HG03064 (cell line): ENCODE data around the gene ABCB9.
"Not testable (repeated sequence)": the region's sequence is repeated elsewhere in the genome, so short reads cannot be mapped to it uniquely, and the experiment has no call there.

ENCODE experiments used
- ATAC-seq: cut with Tn5 transposase; IDR thresholded peaks from one replicate; pipeline ENCODE4 v1.9.1; 2021; ENCODE audit warnings: low read depth; ENCODE audit not compliant: unreplicated experiment

The ABCB9 gene

DNA sequence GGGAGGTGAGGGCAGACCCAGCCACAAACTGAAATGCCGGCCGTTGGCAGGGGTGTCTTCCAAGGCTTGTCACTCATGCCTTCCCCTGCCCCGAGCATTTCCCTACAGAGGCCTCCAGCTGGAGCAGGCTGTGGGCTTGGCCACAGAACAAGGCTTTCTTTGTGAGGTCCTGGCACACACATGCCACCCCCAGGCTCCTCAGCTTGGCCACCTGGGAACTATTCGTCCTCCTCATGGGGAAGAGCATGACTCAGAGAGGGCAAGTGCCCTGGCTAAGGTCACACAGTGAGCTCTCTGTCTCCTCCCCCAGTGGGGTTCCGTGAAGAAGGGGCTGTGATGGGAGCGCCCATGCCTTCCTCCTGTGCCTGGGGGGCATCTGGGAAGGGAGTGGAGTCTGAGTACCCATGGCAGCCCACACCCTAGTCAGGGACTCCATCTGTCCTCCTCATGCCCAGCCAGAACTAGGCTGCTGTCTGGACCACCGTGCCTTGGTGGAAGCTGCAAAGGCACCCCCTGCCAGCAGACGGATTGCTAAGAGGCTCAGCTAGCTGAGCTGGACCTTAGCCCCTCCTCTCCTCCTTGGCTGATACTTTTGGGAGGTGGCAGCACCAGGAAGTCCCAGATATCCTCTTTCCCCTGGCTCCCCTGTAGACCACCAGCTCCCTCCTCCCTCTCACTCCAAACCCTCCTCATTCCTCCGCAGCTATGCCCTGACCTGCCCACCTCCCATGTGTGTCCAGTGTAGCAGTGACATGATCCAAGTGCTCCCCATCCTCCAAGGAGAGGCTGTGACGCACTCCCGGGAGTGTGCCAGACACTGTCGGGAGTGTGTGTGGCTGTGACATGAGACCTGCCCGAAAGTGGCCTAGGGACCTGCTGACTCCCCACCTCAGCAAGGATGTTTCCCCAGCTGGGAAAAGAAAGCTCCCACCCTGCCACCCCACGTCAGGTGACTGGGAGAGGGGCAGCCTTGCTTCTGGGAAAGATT is 21.4 kb downstream of the ABCB9 start:
- ATAC-seq: no peak

DNA sequence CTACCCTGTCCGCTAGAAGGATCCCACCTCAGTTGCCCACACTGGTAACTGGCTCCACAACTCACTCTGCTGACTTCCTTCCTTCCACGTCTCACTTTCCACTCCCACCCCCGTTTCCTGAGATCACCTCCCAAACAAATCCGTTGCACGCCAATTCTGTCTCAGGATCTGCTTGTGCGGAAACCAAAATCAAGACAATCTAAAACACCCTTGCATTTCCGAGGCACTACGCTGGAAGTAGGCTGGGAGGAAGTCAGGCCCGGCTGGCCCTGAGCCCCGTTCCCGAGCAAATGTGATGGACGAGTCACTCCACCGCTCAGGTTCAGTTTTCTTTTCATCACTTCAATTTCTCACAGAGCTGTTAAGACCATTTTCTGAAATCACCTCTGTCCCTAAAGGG is 23.1 kb downstream of the ABCB9 start:
- ATAC-seq: no peak

- no peak for ATAC-seq
Observed at GRCh38 chr12:122942637-122943036, 23.6 kb downstream of the ABCB9 start.

GRCh38 chr12:122941351-122941750 is 24.9 kb downstream of the ABCB9 start:
- ATAC-seq: not testable (repeated sequence)

GRCh38 chr12:122939125-122939524 is 27.1 kb downstream of the ABCB9 start:
- ATAC-seq: no peak

GRCh38 chr12:122937622-122938091 is 28.6 kb downstream of the ABCB9 start:
- ATAC-seq: no peak

DNA sequence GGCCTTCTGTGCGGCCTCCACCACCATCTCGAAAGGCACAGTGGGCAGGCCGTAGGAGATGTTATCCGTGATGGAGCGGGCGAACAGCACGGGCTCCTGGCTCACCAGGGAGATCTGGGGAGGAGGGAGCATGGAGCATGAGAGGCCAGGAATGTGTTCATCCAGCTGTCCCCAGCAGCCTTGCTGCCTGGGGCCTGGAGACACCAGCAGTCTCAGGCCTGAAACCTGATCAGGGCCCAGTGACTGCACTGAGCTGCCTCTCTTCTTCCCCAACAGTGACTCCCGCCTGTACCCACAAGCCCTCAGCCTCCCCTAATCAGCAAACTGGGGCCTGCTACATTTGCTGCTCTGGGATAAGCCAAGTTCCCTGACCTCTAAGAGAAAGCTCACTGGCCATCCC is 30.9 kb downstream of the ABCB9 start:
- ATAC-seq: no peak

DNA sequence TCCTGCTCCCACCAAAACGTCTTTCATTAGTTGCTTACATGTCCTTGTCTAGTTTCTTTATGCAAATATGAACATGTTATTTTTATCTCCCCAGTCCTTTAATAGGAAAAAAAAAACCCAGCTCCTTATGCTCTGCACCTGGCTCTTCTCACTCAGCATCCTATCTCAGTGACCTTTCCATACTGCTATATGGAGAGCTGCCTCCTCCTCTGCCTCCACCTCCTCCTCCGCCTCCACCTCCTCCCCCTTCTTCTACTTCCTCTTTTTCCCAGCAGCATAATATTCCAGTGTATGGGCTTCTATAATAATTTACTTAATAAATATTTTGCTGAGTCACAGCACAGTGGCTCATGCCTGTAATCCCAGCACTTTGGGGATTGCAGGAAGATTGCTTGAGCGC is 31.5 kb downstream of the ABCB9 start:
- ATAC-seq: no peak

DNA sequence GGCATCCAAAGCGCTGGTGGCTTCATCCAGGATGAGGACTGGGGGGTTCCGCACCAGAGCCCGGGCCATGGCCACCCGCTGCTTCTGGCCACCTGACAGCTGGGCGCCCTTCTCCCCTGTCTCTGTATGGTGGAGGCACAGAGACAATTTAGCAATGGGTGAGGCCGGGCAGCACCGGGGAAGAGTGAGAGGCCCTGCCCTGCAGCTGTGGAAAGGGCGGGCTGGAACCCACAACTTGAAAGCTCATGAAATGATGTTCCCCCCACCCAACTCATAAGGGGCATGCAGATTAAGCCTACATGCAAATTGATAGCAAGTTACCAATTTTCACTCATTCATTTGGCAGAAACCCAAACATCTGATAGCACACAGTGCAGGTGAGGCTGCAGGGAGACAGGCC is 34.1 kb downstream of the ABCB9 start:
- ATAC-seq: no peak

DNA sequence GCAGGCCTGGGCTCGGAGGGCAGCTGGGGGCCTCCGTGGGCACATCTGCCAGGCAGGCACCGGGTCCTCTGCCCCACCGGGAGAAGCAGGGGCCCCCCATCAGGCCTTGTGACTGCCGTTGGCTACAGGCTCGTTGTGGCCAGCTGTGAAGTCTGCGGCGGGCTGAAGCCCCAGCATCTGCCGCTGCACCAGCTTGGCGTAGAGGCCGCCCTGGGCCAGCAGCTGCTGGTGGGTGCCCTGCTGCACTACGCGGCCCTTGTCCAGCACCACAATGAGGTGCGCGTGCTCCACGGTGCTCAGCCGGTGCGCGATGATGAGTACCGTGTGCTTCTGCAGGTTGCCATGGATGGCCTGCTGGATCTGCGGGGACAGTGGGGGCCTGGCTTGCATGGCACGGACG is 36.5 kb downstream of the ABCB9 start:
- no peak for ATAC-seq

DNA sequence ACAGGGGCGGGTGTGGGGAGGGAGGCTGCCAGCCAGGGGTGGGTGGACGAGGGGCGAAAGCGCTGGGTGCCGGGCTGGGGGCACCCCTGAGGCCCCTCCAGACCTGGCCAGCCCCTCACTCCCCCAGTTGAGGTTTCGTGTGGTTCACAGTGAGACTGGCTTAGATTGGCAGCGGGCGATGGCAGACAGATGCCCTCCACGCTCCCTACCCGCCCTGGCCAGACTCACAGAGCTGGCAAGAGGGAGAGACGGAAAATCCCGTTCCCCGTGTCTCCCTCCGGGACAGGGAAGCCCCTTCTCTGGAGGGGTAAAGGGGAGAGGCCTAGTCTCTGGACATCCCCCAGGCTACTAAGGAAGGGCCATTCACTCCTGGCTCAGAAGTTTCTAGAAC is 37.1 kb downstream of the ABCB9 start:
- no peak for ATAC-seq

DNA sequence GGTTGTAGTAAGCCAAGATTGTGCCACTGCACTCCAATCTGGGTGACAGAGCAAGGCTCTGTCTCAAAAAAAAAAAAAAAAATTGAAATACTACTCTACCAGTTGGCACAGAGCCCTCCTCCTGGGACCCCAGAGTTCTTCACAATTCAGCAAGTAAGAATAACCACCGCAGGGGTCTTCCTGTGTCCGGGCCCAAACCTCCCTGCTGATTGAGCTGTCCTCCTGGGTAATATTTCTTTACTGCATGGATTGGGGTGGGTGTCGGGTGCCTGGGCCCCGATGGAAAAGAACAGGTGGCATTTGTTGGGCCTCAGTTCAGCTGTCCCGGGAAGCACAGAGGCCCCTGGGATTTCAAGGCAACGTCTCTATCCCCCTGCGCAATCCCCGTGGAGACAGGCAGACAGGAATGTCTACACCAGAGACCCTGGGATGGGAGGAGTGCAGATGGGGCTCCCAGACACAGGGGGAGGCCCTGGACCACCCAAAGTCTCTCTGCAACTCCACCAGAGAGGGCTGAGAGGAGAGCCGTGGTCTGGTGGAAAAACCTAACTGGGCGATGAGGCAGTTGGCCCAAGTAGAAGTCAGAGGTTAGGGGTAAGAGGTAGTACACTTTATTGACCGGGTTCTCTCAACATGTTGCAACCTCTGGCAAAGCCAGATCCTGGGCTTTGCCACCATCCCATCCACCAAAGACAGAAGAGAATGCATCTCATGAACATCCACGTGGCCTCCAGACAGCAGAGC is 37.7 kb downstream of the ABCB9 start:
- no peak for ATAC-seq

DNA sequence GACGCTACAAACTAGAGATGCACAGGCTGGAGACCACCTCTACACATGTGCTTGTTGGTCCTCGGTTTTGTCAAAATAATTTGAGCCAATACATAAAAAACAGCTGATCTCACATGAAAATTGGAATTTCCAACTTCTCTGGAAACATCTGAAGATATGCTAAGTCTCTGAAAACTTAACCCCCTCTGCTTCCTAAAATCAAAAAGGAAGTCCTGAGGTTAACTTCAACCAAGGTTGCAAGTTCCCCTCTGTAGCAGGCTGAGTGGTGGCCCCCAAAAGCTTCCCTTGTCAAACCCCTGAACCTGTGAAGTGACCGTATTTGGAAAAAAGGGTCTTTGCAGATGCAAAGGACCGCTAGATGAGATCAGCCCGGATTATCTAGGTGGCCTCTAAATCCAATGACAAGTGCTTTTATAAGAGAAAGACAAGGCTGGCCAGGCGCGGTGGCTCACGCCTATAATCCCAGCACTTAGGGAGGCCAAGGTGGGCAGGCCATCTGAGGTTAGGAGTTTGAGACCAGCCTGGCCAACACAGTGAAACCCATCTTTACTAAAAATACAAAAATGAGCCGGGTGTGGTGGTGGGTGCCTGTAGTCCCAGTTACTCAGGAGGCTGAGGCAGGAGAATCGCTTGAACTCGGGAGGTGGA is 38.4 kb downstream of the ABCB9 start:
- no peak for ATAC-seq

GRCh38 chr12:122921917-122922316 is 44.3 kb downstream of the ABCB9 start:
- ATAC-seq: no peak

- no peak for ATAC-seq
Observed at GRCh38 chr12:122920687-122921086, 45.6 kb downstream of the ABCB9 start.

- ATAC-seq: no peak
Observed at GRCh38 chr12:122918827-122919226, 47.4 kb downstream of the ABCB9 start.

DNA sequence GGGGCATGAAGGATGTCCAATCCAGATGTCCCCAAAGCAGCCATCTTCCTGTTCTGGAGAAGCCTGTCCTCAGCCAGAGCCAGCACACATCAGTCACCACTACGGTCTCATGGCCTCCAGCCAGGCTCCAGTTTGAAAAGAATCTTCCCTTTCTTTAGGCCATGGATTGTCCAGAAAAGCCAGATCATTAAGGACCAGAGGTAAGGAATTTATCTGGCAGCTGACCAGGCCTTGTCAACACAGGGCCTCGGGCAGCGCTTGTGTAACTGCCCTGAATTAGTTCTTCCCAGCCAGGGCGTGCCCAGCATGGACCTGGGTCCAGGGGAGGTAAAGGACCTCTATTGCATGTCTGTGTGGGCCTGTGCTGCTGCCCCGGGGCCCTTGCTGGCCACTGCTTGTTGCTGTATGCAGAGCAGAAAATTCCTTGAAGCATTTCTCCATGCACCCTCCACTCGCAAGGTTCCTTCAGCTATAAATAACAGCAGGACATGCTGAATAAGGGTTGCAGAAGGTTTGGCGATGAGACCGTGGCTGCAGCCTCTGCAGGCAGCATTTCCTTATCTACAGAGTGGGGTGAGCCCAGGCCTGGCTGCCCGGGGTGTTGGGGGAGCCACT is 48.6 kb downstream of the ABCB9 start:
- no peak for ATAC-seq

DNA sequence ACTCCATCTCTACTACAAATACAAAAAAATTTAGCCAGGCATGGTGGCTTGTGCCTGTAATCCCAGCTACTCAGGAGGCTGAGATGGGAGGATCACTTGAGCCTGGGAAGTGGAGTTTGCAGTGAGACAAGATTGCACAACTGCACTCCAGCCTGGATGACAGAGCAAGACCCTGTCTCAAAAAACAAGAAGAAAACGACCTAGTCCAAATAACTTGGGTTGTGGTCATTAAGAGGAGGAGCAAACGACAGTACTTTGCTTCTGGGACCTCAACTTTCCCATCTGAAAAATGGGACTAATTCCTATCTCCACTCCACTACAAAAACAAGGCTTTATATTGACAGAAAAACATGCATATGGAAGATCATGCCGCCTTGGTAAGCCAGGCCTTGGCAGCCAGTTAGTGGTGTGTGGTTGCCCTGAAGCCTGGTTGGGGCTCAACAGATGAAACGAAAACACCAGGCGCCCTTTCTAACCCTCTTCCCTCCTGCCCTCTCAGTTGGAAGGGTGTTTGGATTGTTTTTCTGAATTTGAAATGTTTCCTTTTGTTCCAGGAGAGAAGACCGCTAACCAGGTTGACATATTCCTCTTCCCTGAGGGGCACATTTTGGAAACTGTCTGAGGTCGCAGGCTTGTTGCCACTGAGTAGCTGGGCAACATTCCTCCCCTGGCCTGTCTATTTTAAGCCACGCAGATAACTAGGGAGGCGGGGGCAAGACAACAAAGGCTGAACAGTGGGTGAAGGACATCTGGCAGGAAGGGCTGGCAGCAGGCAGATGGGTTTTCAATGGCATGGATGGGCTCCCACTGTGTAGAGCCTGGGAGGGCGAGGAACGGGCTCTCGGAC is 56.6 kb downstream of the ABCB9 start:
- no peak for ATAC-seq

DNA sequence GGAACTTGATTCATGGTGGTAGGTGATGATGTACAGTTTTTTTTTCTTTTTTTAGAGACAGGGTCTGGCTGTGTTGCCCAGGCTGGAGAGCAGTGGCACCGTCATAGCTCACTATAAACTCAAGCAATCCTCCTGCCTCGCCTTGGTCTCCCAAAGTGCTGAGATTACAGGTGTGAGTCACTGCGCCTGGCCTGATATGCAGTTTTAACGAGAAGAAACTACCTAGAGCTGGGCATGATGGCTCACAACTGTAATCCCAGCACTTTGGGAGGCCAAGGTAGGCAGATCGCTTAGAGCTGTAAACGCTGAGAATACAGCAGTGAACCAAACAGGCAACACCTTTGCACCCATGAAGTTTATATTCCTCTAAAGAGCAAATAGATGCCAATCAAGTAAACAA is 57.3 kb downstream of the ABCB9 start:
- no peak for ATAC-seq

- ATAC-seq: not testable (repeated sequence)
Observed at GRCh38 chr12:122905258-122905657, 61.0 kb downstream of the ABCB9 start.
